H9 (cell line): ENCODE data around the gene SEPTIN12. TPM values are rescaled to one million over a fixed set of nuclear protein-coding genes. Genes with fewer than 3 reads are reported as not detected.

Source experiments
- DNase-seq: peaks from one replicate; pipeline ENCODE4 v3.0.0-alpha.2; 2017
- H2AFZ ChIP-seq: one replicate; pipeline ENCODE4 v1.6.1; 2013; ENCODE audit warnings: mild to moderate bottlenecking, low read length, control low read depth, moderate library complexity
- H2AK5ac ChIP-seq: 2 replicates; pipeline ENCODE4 v1.6.1; 2013; ENCODE audit warnings: low read length, control low read depth, mixed read lengths; ENCODE audit not compliant: insufficient read length
- H2BK120ac ChIP-seq: one replicate; pipeline ENCODE4 v1.6.1; 2013; ENCODE audit warnings: low read depth, mild to moderate bottlenecking, low read length, control low read depth, inconsistent platforms; ENCODE audit not compliant: poor library complexity, severe bottlenecking
- H2BK12ac ChIP-seq: 2 replicates; pipeline ENCODE4 v1.6.1; 2013; ENCODE audit warnings: low read length, control low read depth, mixed read lengths, low read depth; ENCODE audit not compliant: insufficient read length
- H2BK15ac ChIP-seq: 2 replicates; pipeline ENCODE4 v1.6.1; 2013; ENCODE audit warnings: low read depth, low read length, control low read depth
- H2BK20ac ChIP-seq: one replicate; pipeline ENCODE4 v1.6.1; 2013; ENCODE audit warnings: low read depth, mild to moderate bottlenecking, low read length, control low read depth, inconsistent platforms; ENCODE audit not compliant: poor library complexity, severe bottlenecking
- H2BK5ac ChIP-seq: 2 replicates; pipeline ENCODE4 v1.6.1; 2013; ENCODE audit warnings: low read length, control low read depth, mixed read lengths; ENCODE audit not compliant: insufficient read length
- H3K14ac ChIP-seq: 2 replicates; pipeline ENCODE4 v1.6.1; 2013; ENCODE audit warnings: low read length, control low read depth; ENCODE audit not compliant: insufficient read depth
- H3K18ac ChIP-seq: 2 replicates; pipeline ENCODE4 v1.6.1; 2013; ENCODE audit warnings: low read depth, mild to moderate bottlenecking, mixed read lengths, low read length, control low read depth; ENCODE audit not compliant: insufficient read length
- H3K23ac ChIP-seq: 2 replicates; pipeline ENCODE4 v1.6.1; 2013; ENCODE audit warnings: low read length, control low read depth, mixed read lengths, low read depth; ENCODE audit not compliant: insufficient read length
- H3K23me2 ChIP-seq: 2 replicates; pipeline ENCODE4 v1.6.1; 2013; ENCODE audit warnings: low read depth, mild to moderate bottlenecking, mixed read lengths, low read length, control low read depth; ENCODE audit not compliant: insufficient read length, poor library complexity, severe bottlenecking
- H3K27ac ChIP-seq: 2 replicates; pipeline ENCODE4 v1.5.1; 2013; ENCODE audit warnings: low read length, control low read depth, mixed read lengths, low read depth; ENCODE audit not compliant: insufficient read length
- H3K27me3 ChIP-seq: 2 replicates; pipeline ENCODE4 v1.6.1; 2013; ENCODE audit warnings: low read length, control low read depth, inconsistent platforms; ENCODE audit not compliant: insufficient read depth
- H3K4ac ChIP-seq: 2 replicates; pipeline ENCODE4 v1.6.1; 2013; ENCODE audit warnings: low read depth, mild to moderate bottlenecking, control low read depth, inconsistent platforms, low read length, moderate library complexity
- H3K4me1 ChIP-seq: 2 replicates; pipeline ENCODE4 v1.6.1; 2013; ENCODE audit warnings: low read length, control low read depth, inconsistent platforms; ENCODE audit not compliant: insufficient read depth
- H3K4me2 ChIP-seq: 2 replicates; pipeline ENCODE4 v1.6.1; 2013; ENCODE audit warnings: low read length, control low read depth, mixed read lengths; ENCODE audit not compliant: insufficient read length, insufficient read depth
- H3K56ac ChIP-seq: 2 replicates; pipeline ENCODE4 v1.6.1; 2013; ENCODE audit warnings: low read depth, mild to moderate bottlenecking, mixed read lengths, low read length, control low read depth; ENCODE audit not compliant: insufficient read length
- H3K79me1 ChIP-seq: 2 replicates; pipeline ENCODE4 v1.6.1; 2013; ENCODE audit warnings: low read depth, mild to moderate bottlenecking, moderate library complexity, low read length, control low read depth, inconsistent platforms; ENCODE audit not compliant: insufficient read depth, poor library complexity, severe bottlenecking
- H3K79me2 ChIP-seq: 2 replicates; pipeline ENCODE4 v1.6.1; 2013; ENCODE audit warnings: low read length, control low read depth, inconsistent platforms; ENCODE audit not compliant: insufficient read depth
- H3K9ac ChIP-seq: 2 replicates; pipeline ENCODE4 v1.6.1; 2013; ENCODE audit warnings: low read length, control low read depth, mixed read lengths; ENCODE audit not compliant: insufficient read length; ENCODE audit errors: extremely low read depth
- H3K9me3 ChIP-seq: one replicate; pipeline ENCODE4 v1.6.1; 2013; ENCODE audit warnings: low read depth, low read length, inconsistent platforms; ENCODE audit not compliant: control insufficient read depth
- H3T11ph ChIP-seq: one replicate; pipeline ENCODE4 v1.6.1; 2013; ENCODE audit warnings: mild to moderate bottlenecking, low read length, control low read depth, inconsistent platforms
- H4K20me1 ChIP-seq: one replicate; pipeline ENCODE4 v1.6.1; 2013; ENCODE audit not compliant: control insufficient read depth, insufficient read length, insufficient read depth
- H4K5ac ChIP-seq: 2 replicates; pipeline ENCODE4 v1.6.1; 2013; ENCODE audit warnings: low read depth, mild to moderate bottlenecking, mixed read lengths, low read length, control low read depth; ENCODE audit not compliant: insufficient read length
- H4K8ac ChIP-seq: replicated peaks from 2 replicates; pipeline ENCODE4 v1.6.1; 2013; ENCODE audit warnings: low read length, control low read depth, mixed read lengths, low read depth; ENCODE audit not compliant: insufficient read length
- H4K91ac ChIP-seq: 2 replicates; pipeline ENCODE4 v1.6.1; 2013; ENCODE audit warnings: low read depth, mild to moderate bottlenecking, moderate library complexity, mixed read lengths, low read length, control low read depth; ENCODE audit not compliant: insufficient read length
- H3K27ac Mint-ChIP-seq, 3 experiments: 2 replicates in 2 of 3; 3 replicates in 1 of 3; pipeline ENCODE4 v1.8.0; 2020 to 2021; ENCODE audit warnings: mixed read lengths in 3 of 3, mild to moderate bottlenecking in 1 of 3, moderate library complexity in 1 of 3
- H3K27me3 Mint-ChIP-seq: 2 replicates; pipeline ENCODE4 v1.8.0; 2021; ENCODE audit warnings: low read depth, mild to moderate bottlenecking, moderate library complexity, mixed read lengths
- H3K36me3 Mint-ChIP-seq, 3 experiments: 2 replicates in 2 of 3; 3 replicates in 1 of 3; pipeline ENCODE4 v1.8.0; 2020 to 2021; ENCODE audit warnings: low read depth in 3 of 3, mixed read lengths in 3 of 3; ENCODE audit not compliant: insufficient read depth in 1 of 3
- H3K4me1 Mint-ChIP-seq, 2 experiments: 2 replicates each; pipeline ENCODE4 v1.8.0; 2020; ENCODE audit warnings: mixed read lengths in 2 of 2
- H3K4me3 Mint-ChIP-seq, 2 experiments: 2 replicates in 1 of 2; 3 replicates in 1 of 2; pipeline ENCODE4 v1.8.0; 2020 to 2021; ENCODE audit warnings: mild to moderate bottlenecking in 2 of 2, mixed read lengths in 2 of 2, moderate library complexity in 1 of 2
- H3K9me3 Mint-ChIP-seq, 2 experiments: 2 replicates in 1 of 2; 3 replicates in 1 of 2; pipeline ENCODE4 v1.8.0; 2020; ENCODE audit warnings: mild to moderate bottlenecking in 2 of 2, mixed read lengths in 2 of 2, moderate library complexity in 1 of 2
- CTCF ChIP-seq: fragments of 200-600 bp; sonication (generic); conservative IDR thresholded peaks from 3 replicates; pipeline ENCODE4 v1.8.0; 2021; ENCODE audit warnings: antibody characterized with exemption, mild to moderate bottlenecking
- WGBS: extraction: QIAGEN DNeasy Blood & Tissue Kit; methylation state at CpG from one replicate; pipeline ENCODE4 v1.1.7; 2013; ENCODE audit warnings: missing lambda C conversion rate, low lambda C conversion rate, mixed read lengths; ENCODE audit not compliant: insufficient read length; ENCODE audit errors: extremely low coverage; 5-methylcytosine and 5-hydroxymethylcytosine counted together
- total RNA-seq: library from RNA; stranded (reverse); gene quantifications from 2 replicates; pipeline ENCODE4 v1.2.1, GENCODE V29; 2021

Gene SEPTIN12
- total RNA-seq, 1 experiment from 2014 or later, result 0.48 TPM

GRCh38 chr16:4788489-4788889 is 344 bp upstream of the SEPTIN12 start:
- no peak overlapping the region for H4K8ac ChIP-seq
- no peak overlapping the region for H2BK20ac ChIP-seq
- H3K4me1 ChIP-seq, result peaks cover 3% of the 10 kb centered on the region; the same call in 1 of the 2 replicates
- H3K27me3 ChIP-seq, result no peaks in the 10 kb centered on the region
- TF ChIP-seq CTCF, result no peak
- H3K56ac ChIP-seq, result no peak overlapping the region
- Mint-ChIP-seq H3K4me1 (peaks cover 15 to 24% of the 10 kb centered on the region in 2 experiments), H3K9me3 (no peaks in the 10 kb centered on the region), H3K36me3 (no peaks in the 10 kb centered on the region), H3K27ac (peak overlapping the region in 2 of 3 experiments; percentile 28 to 29; a peak in 3 of 7 replicates), H3K27me3 (no peaks in the 10 kb centered on the region; the same call in 1 of the 2 replicates), H3K4me3 (no peak overlapping the region)
- DNase-seq, result no peak
- no peak overlapping the region for H4K91ac ChIP-seq
- H3K14ac ChIP-seq, result no peak overlapping the region
- H3K4me2 ChIP-seq, result no peak overlapping the region
- WGBS, result no CpG with 5 or more reads among the region's 9 CpGs
- no peaks in the 10 kb centered on the region for H3K9me3 ChIP-seq
- no peak overlapping the region for H3T11ph ChIP-seq
- no peak overlapping the region for H3K9ac ChIP-seq
- no peak overlapping the region for H2BK120ac ChIP-seq
- no peak overlapping the region for H3K23ac ChIP-seq
- H2BK12ac ChIP-seq, result no peak overlapping the region
- no peaks in the 10 kb centered on the region for H3K79me2 ChIP-seq
- no peak overlapping the region for H3K18ac ChIP-seq
- H3K4ac ChIP-seq, result no peak overlapping the region
- no peaks in the 10 kb centered on the region for H3K23me2 ChIP-seq
- no peak overlapping the region for H2AFZ ChIP-seq
- no peak overlapping the region for H2BK5ac ChIP-seq
- no peak overlapping the region for H3K27ac ChIP-seq
- H2AK5ac ChIP-seq, result no peak overlapping the region
- no peaks in the 10 kb centered on the region for H4K20me1 ChIP-seq
- no peak overlapping the region for H2BK15ac ChIP-seq
- no peaks in the 10 kb centered on the region for H3K79me1 ChIP-seq
- H4K5ac ChIP-seq, result no peak overlapping the region
